OCI-LY7 (cell line): Measurements from ENCODE around the gene KTN1. TPM values are rescaled to one million over a fixed set of nuclear protein-coding genes. Genes with fewer than 3 reads are reported as not detected.

Source experiments
- BruUV-seq: library from RNA; stranded (reverse); fragments of 400-500 nt; replicated peaks from 2 replicates; lab custom pipeline; 2021; lab: Mats Ljungman, UMichigan
- CTCF ChIA-PET: fragments of 300-600 bp; sonication (Branson Sonifier 250); formaldehyde crosslinking; loops from one replicate; lab custom pipeline; 2022; ENCODE audit warnings: antibody characterized with exemption; ENCODE audit not compliant: unreplicated experiment; lab: Charles Lee
- POLR2A ChIA-PET: fragments of 300-600 bp; sonication (Branson Sonifier 250); formaldehyde crosslinking; loops from one replicate; lab custom pipeline; 2022; ENCODE audit warnings: antibody characterized with exemption; lab: Charles Lee
- DNase-seq: peaks from one replicate; pipeline ENCODE4 v3.0.0-alpha.2; 2015; ENCODE audit warnings: low spot score
- H2AFZ ChIP-seq: fragments of 200-600 bp; sonication (generic), shearing (Covaris generic); 2 replicates; pipeline ENCODE4 v1.6.1; 2014; ENCODE audit warnings: mild to moderate bottlenecking, antibody characterized with exemption, low read length, moderate library complexity
- H3K27ac ChIP-seq: fragments of 200-600 bp; sonication (generic); 2 replicates; pipeline ENCODE4 v1.5.1; 2014; ENCODE audit warnings: mixed run types, low read depth, mild to moderate bottlenecking, moderate library complexity, low read length, inconsistent platforms; ENCODE audit not compliant: poor library complexity, severe bottlenecking
- H3K36me3 ChIP-seq: fragments of 200-600 bp; sonication (generic); 2 replicates; pipeline ENCODE4 v1.6.1; 2014; ENCODE audit warnings: mild to moderate bottlenecking, antibody characterized with exemption, low read length, moderate library complexity, mixed read lengths; ENCODE audit not compliant: insufficient read depth
- H3K4me1 ChIP-seq: fragments of 200-600 bp; sonication (generic); 2 replicates; pipeline ENCODE4 v1.5.1; 2014; ENCODE audit warnings: mild to moderate bottlenecking, low read length; ENCODE audit not compliant: insufficient read depth, poor library complexity, severe bottlenecking
- H3K4me2 ChIP-seq: fragments of 200-600 bp; sonication (generic); 2 replicates; pipeline ENCODE4 v1.6.1; 2014; ENCODE audit warnings: mild to moderate bottlenecking, low read length
- H3K4me3 ChIP-seq: fragments of 200-600 bp; sonication (generic); 2 replicates; pipeline ENCODE4 v1.5.1; 2014; ENCODE audit warnings: mild to moderate bottlenecking, low read depth, low read length; ENCODE audit not compliant: poor library complexity, severe bottlenecking
- H3K79me2 ChIP-seq: fragments of 200-600 bp; sonication (generic); 2 replicates; pipeline ENCODE4 v1.6.1; 2016; ENCODE audit warnings: low read depth, mild to moderate bottlenecking, low read length, moderate library complexity, mixed read lengths; ENCODE audit not compliant: insufficient read depth
- H3K9me2 ChIP-seq: fragments of 200-600 bp; sonication (generic); 2 replicates; pipeline ENCODE4 v1.6.1; 2016; ENCODE audit warnings: mild to moderate bottlenecking, low read length, mixed read lengths; ENCODE audit not compliant: insufficient read depth
- H3K9me3 ChIP-seq: fragments of 200-600 bp; sonication (generic); 2 replicates; pipeline ENCODE4 v1.6.1; 2014; ENCODE audit warnings: mild to moderate bottlenecking, mixed run types, low read length, mixed read lengths
- H4K20me1 ChIP-seq: fragments of 200-600 bp; sonication (generic); 2 replicates; pipeline ENCODE4 v1.6.1; 2014; ENCODE audit warnings: mild to moderate bottlenecking, antibody characterized with exemption, low read length, moderate library complexity, mixed read lengths; ENCODE audit not compliant: insufficient read depth
- CTCF ChIP-seq: fragments of 200-600 bp; sonication (generic); conservative IDR thresholded peaks from 2 replicates; pipeline ENCODE4 v1.5.1; 2014; ENCODE audit warnings: mild to moderate bottlenecking, antibody characterized with exemption, low read length, moderate library complexity, mixed read lengths
- EZH2phosphoT487 ChIP-seq: fragments of 200-600 bp; sonication (generic); IDR thresholded peaks from 2 replicates; pipeline ENCODE4 v1.6.1; 2018; ENCODE audit warnings: low read depth, borderline replicate concordance, mild to moderate bottlenecking, mixed run types, antibody characterized with exemption, low read length, moderate library complexity, mixed read lengths
- intact Hi-C: fragments of 100-400 bp; cut with micrococcal nuclease; formaldehyde crosslinking; loops from one replicate; pipeline ENCODE4 v1.10.0; 2022; ENCODE audit not compliant: unreplicated experiment
- total RNA-seq, 2 experiments: library from RNA; depleted of rRNA in 1 of 2; stranded (reverse); fragments of >200 nt in 1 of 2; shearing (Covaris generic) in 1 of 2; gene quantifications; 2 replicates each; pipeline ENCODE4 v1.2.3, GENCODE V29; 2014 to 2022

Gene KTN1
- total RNA-seq, 2 experiments from 2014 or later, result 60.6 to 124 TPM

DNA sequence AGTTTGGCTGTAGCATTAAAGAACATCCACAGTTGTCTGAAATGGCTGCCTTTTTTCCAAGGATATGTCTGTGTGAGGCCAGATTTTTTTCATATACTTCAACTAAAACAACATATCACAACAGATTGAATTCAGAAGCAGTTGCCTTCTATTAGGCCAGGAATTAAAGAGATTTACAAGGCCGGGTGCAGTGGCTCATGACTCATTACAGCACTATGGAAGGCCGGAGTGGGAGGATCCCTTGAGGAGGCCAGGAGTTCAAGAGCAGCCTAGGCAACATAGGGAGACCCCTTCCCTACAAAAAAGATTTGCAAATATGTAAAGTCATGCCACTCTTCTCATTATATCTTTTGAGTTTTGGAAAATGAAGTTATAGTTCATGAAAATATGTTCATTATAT lies 108.6 kb downstream of the KTN1 start:
- BruUV-seq, result no TSS peak
- TF ChIP-seq EZH2phosphoT487 (no peak), CTCF (no peak)
- intact Hi-C loops, result no loop called here
- no peak for DNase-seq
- Histone ChIP-seq H3K4me3 (no peak overlapping the region), H4K20me1 (no peaks in the 10 kb centered on the region), H3K27ac (no peak overlapping the region), H3K36me3 (peaks cover 28% of the 10 kb centered on the region), H2AFZ (no peak overlapping the region), H3K9me2 (no peaks in the 10 kb centered on the region), H3K79me2 (no peaks in the 10 kb centered on the region), H3K4me2 (no peak overlapping the region), H3K9me3 (no peaks in the 10 kb centered on the region), H3K4me1 (no peaks in the 10 kb centered on the region)
- CTCF ChIA-PET, result no interaction called here
- POLR2A ChIA-PET, result no interaction called here

DNA sequence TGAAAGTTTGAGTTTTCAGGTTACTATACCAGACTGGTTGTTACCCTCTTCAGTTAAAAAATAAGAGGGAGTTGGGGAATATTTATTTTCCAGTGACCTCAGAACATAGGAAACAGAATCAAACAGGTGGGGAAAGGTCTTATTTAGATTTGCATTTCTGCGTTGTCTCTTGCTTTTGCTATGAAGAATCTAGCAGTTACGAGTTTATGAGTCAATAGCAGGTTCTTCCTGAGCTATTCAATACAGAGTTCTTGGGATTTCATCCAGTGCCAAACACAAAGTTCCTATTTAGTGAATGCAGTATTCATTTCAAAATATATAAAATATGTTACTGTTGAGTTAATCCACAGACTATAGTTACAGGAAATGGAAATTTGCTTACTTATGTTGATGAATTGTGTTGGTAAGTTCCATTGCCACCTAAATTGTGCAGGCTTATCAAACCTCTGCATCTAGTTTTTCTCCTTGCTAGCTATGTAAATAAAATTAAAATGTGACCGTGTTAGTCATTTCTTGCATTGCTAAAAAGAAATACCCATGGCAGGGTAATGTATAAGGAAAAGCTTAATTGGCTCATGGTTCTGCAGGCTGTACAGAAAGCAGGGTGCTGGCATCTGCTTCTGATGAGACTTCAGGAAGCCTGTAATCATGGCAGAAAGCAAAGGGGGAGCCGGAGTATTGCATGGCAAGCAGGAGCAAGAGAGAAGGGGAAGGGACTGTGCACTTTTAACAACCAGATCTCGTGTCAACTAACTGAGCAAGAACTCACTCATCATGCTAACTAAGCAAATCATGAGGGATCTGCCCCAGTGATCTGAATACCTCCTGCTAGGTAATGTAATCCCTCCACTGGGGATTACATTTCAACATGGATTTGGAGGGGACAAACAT lies 110.2 kb downstream of the KTN1 start:
- Histone ChIP-seq H3K4me3 (no peak overlapping the region), H3K4me1 (no peaks in the 10 kb centered on the region), H2AFZ (no peak overlapping the region), H3K79me2 (no peaks in the 10 kb centered on the region), H3K27ac (no peak overlapping the region), H3K9me2 (no peaks in the 10 kb centered on the region), H3K36me3 (peaks cover 13% of the 10 kb centered on the region), H3K9me3 (no peaks in the 10 kb centered on the region), H3K4me2 (no peak overlapping the region), H4K20me1 (no peaks in the 10 kb centered on the region)
- POLR2A ChIA-PET, result no interaction called here
- CTCF ChIA-PET, result no interaction called here
- TF ChIP-seq EZH2phosphoT487 (no peak), CTCF (no peak)
- no peak for DNase-seq
- no TSS peak for BruUV-seq
- intact Hi-C loops, result no loop called here

DNA sequence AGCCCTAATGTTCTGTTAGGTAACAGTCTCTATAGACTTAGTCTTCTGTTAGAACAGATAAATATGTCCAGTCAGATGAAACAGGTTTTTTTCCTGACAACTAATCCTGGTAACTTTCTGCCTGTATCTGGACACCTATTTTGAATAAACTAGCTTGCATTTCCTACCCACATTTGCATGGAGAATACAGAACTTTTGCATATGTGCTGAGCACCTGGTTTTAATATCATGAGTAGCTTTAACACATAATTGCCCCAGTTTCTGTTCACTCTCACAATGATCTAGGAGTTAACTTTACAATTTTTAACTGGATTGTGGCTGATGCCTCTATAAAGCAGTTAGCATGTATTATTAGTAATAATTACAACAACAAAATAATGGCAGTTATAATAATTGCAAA lies 111.7 kb downstream of the KTN1 start:
- no peaks in the 10 kb centered on the region for H4K20me1 ChIP-seq
- H3K4me3 ChIP-seq, result no peak overlapping the region
- no peaks in the 10 kb centered on the region for H3K9me2 ChIP-seq
- ChIA-PET POLR2A (interaction anchor here (0.6 kb wide), 1 partner anchor 1556 kb away, joined by 3 read pairs; no protein-coding TSS in a partner anchor), CTCF (no interaction called here)
- intact Hi-C loops, result no loop called here
- H3K4me1 ChIP-seq, result no peaks in the 10 kb centered on the region
- H3K79me2 ChIP-seq, result no peaks in the 10 kb centered on the region
- TF ChIP-seq EZH2phosphoT487, result no peak
- TF ChIP-seq CTCF, result no peak
- H2AFZ ChIP-seq, result no peak overlapping the region
- H3K27ac ChIP-seq, result no peak overlapping the region
- no peaks in the 10 kb centered on the region for H3K9me3 ChIP-seq
- no peak overlapping the region for H3K4me2 ChIP-seq
- no peak for DNase-seq
- H3K36me3 ChIP-seq, result no peaks in the 10 kb centered on the region
- BruUV-seq, result no TSS peak
